Colonic mucosa (tissue), 4 donors: ENCODE measurements around the gene ASCC3. TPM values are rescaled to one million over a fixed set of nuclear protein-coding genes. Genes with fewer than 3 reads are reported as not detected.
"Not testable (repeated sequence)": the region's sequence is repeated elsewhere in the genome, so short reads cannot be mapped to it uniquely, and the experiment has no call there.

Source experiments
- DNase-seq: peaks from one replicate; pipeline ENCODE4 v3.0.0-alpha.2; 2020
- H3K27ac ChIP-seq: fragments of 200-600 bp; one replicate; pipeline ENCODE4 v1.8.0; 2021
- H3K27me3 ChIP-seq: fragments of 200-600 bp; one replicate; pipeline ENCODE4 v1.8.0; 2021
- H3K36me3 ChIP-seq: fragments of 200-600 bp; one replicate; pipeline ENCODE4 v1.8.0; 2021
- H3K4me1 ChIP-seq: fragments of 200-600 bp; one replicate; pipeline ENCODE4 v1.8.0; 2021; ENCODE audit warnings: mild to moderate bottlenecking
- H3K4me3 ChIP-seq: fragments of 200-600 bp; one replicate; pipeline ENCODE4 v1.8.0; 2021
- H3K9ac ChIP-seq, 2 donors: one replicate each; pipeline ENCODE4 v1.7.0; 2013; ENCODE audit warnings: control low read depth in 2 of 2, low read depth in 2 of 2, low read length in 2 of 2
- H3K9me3 ChIP-seq: fragments of 200-600 bp; one replicate; pipeline ENCODE4 v1.8.0; 2021
- intact Hi-C: fragments of 100-400 bp; cut with DNase I; formaldehyde crosslinking; loops from one replicate; pipeline ENCODE4 v1.14.1; 2022
- total RNA-seq, 2 donors: library from RNA; stranded (reverse); fragmentation: NEBNext Ultra II Directional in 1 of 2; extraction: Animal tissue kit (Norgen Biotek cat#: 25700) in 1 of 2; gene quantifications; one replicate each; pipeline ENCODE4 v1.2.1, GENCODE V29; 2021
- TF ChIP-seq, protein P1 (sequence below): fragments of 200-600 bp; IDR thresholded peaks from one replicate; pipeline ENCODE4 v1.8.0; 2022; ENCODE audit warnings: antibody characterized with exemption, mild to moderate bottlenecking
- donor health status: healthy.
- donor health status: DM: no; HTN: no; CAD: no.
- donor health status: DM: no; HTN: no; CAD: no.

The ASCC3 gene
- total RNA-seq, 2 donors from 2014 or later: 33.7 to 41.9 TPM

DNA sequence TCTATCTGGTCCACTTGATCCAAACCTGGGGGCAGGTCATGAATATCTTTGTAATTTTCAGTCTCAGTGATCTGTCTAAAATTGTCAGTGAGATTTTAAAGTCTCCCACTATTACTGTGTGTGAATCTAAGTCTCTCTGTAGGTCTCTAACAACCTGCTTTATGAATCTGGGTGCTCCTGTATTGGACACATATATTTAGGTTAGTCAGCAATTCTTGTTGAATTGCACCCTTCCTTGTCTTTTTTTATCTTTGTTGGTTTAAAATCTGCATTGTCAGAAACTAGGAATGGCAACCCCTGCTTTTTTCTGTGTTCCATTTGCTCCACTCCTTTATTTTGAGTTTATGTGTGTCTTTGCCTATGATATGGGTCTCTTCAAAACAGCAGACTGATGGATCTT, 140.7 kb downstream of the ASCC3 start:
- H3K27me3 ChIP-seq: no peaks in the 10 kb centered on the region
- no peak overlapping the region for H3K4me3 ChIP-seq
- H3K9ac ChIP-seq: no peak overlapping the region
- no peaks in the 10 kb centered on the region for H3K36me3 ChIP-seq
- DNase-seq: no peak
- no peaks in the 10 kb centered on the region for H3K9me3 ChIP-seq
- TF ChIP-seq, protein P1, sequence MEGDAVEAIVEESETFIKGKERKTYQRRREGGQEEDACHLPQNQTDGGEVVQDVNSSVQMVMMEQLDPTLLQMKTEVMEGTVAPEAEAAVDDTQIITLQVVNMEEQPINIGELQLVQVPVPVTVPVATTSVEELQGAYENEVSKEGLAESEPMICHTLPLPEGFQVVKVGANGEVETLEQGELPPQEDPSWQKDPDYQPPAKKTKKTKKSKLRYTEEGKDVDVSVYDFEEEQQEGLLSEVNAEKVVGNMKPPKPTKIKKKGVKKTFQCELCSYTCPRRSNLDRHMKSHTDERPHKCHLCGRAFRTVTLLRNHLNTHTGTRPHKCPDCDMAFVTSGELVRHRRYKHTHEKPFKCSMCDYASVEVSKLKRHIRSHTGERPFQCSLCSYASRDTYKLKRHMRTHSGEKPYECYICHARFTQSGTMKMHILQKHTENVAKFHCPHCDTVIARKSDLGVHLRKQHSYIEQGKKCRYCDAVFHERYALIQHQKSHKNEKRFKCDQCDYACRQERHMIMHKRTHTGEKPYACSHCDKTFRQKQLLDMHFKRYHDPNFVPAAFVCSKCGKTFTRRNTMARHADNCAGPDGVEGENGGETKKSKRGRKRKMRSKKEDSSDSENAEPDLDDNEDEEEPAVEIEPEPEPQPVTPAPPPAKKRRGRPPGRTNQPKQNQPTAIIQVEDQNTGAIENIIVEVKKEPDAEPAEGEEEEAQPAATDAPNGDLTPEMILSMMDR: no peak
- no peaks in the 10 kb centered on the region for H3K4me1 ChIP-seq
- H3K27ac ChIP-seq: no peak overlapping the region
- intact Hi-C loops: no loop called here

- DNase-seq, intact Hi-C loops, H3K9me3 ChIP-seq, H3K27ac ChIP-seq, H3K4me3 ChIP-seq, H3K27me3 ChIP-seq, H3K9ac ChIP-seq, H3K4me1 ChIP-seq, H3K36me3 ChIP-seq: not testable (repeated sequence)
These were observed 143.4 kb downstream of the ASCC3 start for GRCh38 chr6:100737720-100738119.

- TF ChIP-seq, protein P1: no peak
- Histone ChIP-seq H3K9ac (no peak overlapping the region), H3K36me3 (no peaks in the 10 kb centered on the region), H3K4me3 (no peak overlapping the region), H3K9me3 (no peaks in the 10 kb centered on the region), H3K27me3 (no peaks in the 10 kb centered on the region), H3K27ac (no peak overlapping the region), H3K4me1 (no peaks in the 10 kb centered on the region)
- intact Hi-C loops: no loop called here
- DNase-seq: no peak
These were observed 149.7 kb downstream of the ASCC3 start for GRCh38 chr6:100731411-100731810.

DNA sequence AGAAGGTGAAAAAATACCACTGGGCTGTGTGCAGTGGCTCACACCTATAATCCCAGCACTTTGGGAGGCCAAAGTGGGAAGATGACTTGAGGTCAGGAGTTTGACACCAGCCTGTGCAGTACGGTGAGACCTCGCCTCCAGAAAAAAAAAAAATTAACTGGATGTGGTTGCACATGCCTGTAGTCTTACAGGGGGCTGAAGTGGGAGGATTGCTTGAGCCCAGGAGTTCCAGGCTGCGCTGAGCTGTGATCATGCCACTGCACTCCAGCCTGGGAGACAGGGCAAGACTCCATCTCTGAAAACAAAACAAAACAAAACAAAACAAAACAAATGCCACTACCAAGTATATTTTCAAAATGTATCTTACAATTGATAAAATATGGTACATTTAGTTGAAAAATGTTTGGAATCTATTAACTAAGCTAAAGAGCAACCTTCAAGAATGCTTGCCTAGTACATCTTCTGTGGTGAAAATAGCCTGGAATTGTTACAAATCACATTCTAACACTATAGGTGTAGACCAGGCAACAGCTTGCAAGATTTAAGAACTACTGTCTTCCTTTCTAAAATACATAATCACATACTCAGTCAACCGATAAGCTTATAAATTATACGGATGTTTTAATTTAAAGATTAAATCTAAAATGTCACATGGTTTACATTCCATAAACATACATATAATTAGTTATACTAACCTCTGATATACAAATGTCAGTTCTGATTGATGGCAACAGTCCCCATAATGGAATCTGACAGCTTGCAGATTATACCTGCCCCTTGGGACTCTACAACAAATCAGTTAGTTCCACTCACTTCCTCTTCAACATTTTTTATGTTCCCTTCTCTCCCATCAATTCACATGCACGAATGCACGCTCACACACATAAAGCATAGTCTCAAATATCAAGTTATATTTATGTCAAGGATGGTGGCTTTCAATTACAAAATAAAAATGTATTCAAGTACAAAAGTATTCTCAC, 150.8 kb downstream of the ASCC3 start:
- Histone ChIP-seq H3K27ac (no peak overlapping the region), H3K4me3 (no peak overlapping the region), H3K9ac (no peak overlapping the region), H3K36me3 (no peaks in the 10 kb centered on the region), H3K27me3 (no peaks in the 10 kb centered on the region), H3K4me1 (no peaks in the 10 kb centered on the region), H3K9me3 (no peaks in the 10 kb centered on the region)
- intact Hi-C loops: no loop called here
- no peak for DNase-seq
- TF ChIP-seq, protein P1: no peak

- no peak overlapping the region for H3K27ac ChIP-seq
- DNase-seq: no peak
- no peaks in the 10 kb centered on the region for H3K36me3 ChIP-seq
- intact Hi-C loops: no loop called here
- no peaks in the 10 kb centered on the region for H3K4me1 ChIP-seq
- no peaks in the 10 kb centered on the region for H3K9me3 ChIP-seq
- no peak overlapping the region for H3K9ac ChIP-seq
- H3K4me3 ChIP-seq: no peak overlapping the region
- no peaks in the 10 kb centered on the region for H3K27me3 ChIP-seq
- TF ChIP-seq, protein P1: no peak
These were observed 154.5 kb downstream of the ASCC3 start for GRCh38 chr6:100726666-100727065.

- Histone ChIP-seq H3K4me1 (no peaks in the 10 kb centered on the region), H3K9me3 (no peaks in the 10 kb centered on the region), H3K9ac (no peak overlapping the region), H3K4me3 (no peak overlapping the region), H3K27me3 (no peaks in the 10 kb centered on the region), H3K27ac (no peak overlapping the region), H3K36me3 (no peaks in the 10 kb centered on the region)
- intact Hi-C loops: no loop called here
- TF ChIP-seq, protein P1: no peak
- no peak for DNase-seq
These were observed 156.4 kb downstream of the ASCC3 start for GRCh38 chr6:100724696-100725095.
